ENCODE measurements around the gene CORIN.
"Not testable (repeated sequence)": the region's sequence is repeated elsewhere in the genome, so short reads cannot be mapped to it uniquely, and the experiment has no call there.

CORIN gene

DNA sequence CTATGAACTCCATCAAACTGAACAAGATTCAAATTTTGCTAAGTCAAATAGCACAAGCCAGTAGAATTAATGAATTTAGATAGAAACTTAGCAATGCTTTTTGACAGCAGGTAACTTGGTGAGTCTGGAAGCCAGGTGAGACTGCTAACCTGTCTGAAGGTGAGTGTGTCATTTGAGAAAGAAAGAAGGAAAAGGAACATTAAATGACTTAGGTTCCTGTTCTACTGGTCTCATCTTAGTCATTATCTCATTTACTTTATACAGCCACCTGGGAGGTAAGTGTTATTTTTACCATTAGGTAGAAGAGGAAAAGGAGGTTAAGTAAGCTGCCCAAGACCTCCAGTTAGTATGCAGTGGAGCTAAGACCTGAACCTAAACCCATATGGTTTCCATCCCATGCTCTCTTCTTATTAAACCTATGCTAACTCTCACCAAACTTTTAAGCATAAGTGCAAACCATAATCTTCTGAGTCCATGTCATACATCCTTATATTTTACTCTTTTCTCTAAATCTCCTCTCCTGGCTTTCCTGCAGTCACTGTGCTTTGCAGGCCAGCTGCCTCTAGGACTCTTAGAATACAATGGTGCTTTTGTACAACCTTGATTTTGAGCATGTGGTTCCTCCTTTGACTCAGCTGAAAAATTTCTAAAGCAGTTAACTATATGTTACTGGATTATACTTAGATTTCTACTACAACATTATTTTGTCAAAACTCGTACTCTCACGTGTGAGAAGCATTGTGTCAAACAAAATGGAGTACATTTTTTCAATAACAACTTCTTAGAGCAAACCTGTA is 284.3 kb downstream of the CORIN start:
- no peak for DNase-seq

DNA sequence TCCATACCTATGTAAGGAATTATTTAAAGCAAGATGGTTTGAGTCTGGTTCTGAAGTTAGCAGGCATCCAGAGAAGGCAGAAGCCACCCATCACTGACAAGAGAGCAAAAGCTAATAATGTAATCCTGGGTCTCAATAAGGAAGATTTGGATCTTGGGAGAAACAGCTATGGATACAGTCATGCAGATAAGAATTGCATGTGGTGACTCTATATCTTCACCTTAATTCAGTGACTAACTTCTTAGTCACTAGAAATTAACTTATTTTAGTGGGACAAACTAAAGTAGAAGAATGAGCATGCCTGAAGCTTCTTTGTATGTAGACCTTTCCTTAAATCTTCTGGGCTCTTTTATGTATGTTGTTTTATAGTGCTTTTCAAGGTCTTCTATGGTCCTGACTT is 286.2 kb downstream of the CORIN start:
- peak; percentile 27 for DNase-seq

DNA sequence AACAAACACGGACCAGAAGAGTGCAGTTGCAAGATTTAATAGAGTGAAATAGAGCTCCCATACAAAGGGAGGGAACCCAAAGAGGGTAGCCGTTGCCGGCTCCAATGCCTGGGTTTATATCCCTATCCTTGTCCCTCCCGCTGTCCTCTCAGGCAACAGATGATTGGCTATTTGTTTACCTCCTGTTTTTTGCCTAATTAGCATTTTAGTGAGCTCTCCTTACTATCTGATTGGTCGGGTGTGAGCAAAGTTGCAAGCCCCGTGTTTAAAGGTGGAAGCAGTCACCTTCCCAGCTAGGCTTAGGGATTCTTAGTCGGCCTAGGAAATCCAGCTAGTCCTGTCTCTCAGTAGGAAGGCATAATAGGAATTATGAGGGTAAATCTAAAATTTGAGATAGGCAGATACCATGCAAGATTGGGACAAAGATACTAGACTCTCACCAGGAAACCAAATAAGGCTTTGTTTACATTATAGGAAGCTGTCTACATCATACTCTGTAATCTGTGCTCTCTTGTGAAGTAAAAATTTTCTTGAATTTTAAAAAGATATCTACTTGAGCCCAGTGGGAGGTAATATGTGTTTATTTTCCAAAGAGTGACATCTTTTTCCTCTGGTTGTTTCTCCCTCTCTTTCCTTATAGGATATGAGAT is 286.8 kb downstream of the CORIN start:
- DNase-seq, result no peak

DNA sequence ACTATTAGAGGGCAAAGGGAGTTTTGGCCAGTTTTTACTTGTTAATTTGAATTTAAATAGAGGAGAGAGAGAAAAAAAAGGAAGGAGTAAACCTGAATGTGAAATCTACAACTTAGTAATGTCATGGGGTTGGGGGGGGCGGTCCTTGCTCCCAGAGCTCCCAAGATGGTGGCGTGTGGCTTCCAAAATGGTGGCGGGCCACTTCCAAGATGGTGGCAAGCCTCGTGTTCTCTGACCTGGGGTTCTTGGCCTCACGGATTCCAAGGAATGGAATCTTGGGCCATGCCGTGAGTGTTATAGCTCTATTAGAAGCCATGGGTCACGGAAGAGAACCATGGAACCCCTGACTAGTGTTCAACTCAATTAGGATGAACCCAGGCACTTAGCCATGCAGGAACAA is 287.5 kb downstream of the CORIN start:
- DNase-seq, result not testable (repeated sequence)
